ENCODE measurements around the gene ANKRD13C. TPM values are rescaled to one million over a fixed set of nuclear protein-coding genes. Genes with fewer than 3 reads are reported as not detected.

Gene ANKRD13C
- total RNA-seq, 3 donors from 2014 or later = 20.8 to 24.8 (median 23.4) TPM

- no peak for ATAC-seq
- TF ChIP-seq CTCF (IDR thresholded peaks at IDR 0.05) = no peak
- DNase-seq = no peak
- intact Hi-C loops (cut with DNase I, micrococcal nuclease) = no loop called here
- Histone ChIP-seq H3K9me3 (no peaks in the 10 kb centered on the region), H3K36me3 (ENCODE audit: low read depth) (no peaks in the 10 kb centered on the region), H3K4me3 (no peak overlapping the region), H3K4me1 (ENCODE audit: low read depth) (no peaks in the 10 kb centered on the region)
These were observed 42.1 kb upstream of the ANKRD13C start for GRCh38 chr1:70396607-70397006.

GRCh38 chr1:70392626-70393025 lies 38.1 kb upstream of the ANKRD13C start:
- TF ChIP-seq CTCF (IDR thresholded peaks at IDR 0.05) = no peak
- ATAC-seq (no peak), DNase-seq (no peak)
- Histone ChIP-seq H3K36me3 (ENCODE audit: low read depth) (no peaks in the 10 kb centered on the region), H3K9me3 (no peaks in the 10 kb centered on the region), H3K4me1 (ENCODE audit: low read depth) (no peaks in the 10 kb centered on the region), H3K4me3 (no peak overlapping the region)
- intact Hi-C loops (cut with DNase I, micrococcal nuclease) = no loop called here

- ATAC-seq = peak; percentile 44
- intact Hi-C loops (cut with DNase I, micrococcal nuclease) = no loop called here
- TF ChIP-seq CTCF (IDR thresholded peaks at IDR 0.05) = no peak
- Histone ChIP-seq H3K36me3 (ENCODE audit: low read depth) (no peaks in the 10 kb centered on the region), H3K4me3 (no peak overlapping the region), H3K9me3 (no peaks in the 10 kb centered on the region), H3K4me1 (ENCODE audit: low read depth) (no peaks in the 10 kb centered on the region)
- no peak for DNase-seq
These were observed 33.0 kb upstream of the ANKRD13C start for GRCh38 chr1:70387507-70387906.

- intact Hi-C loops (cut with DNase I, micrococcal nuclease) = no loop called here
- Histone ChIP-seq H3K36me3 (ENCODE audit: low read depth) (no peaks in the 10 kb centered on the region), H3K4me1 (ENCODE audit: low read depth) (no peaks in the 10 kb centered on the region), H3K9me3 (no peaks in the 10 kb centered on the region), H3K4me3 (no peak overlapping the region)
- DNase-seq (no peak), ATAC-seq (no peak)
- no peak for TF ChIP-seq CTCF (IDR thresholded peaks at IDR 0.05)
These were observed 31.6 kb upstream of the ANKRD13C start for GRCh38 chr1:70386121-70386520.

- no peak for ATAC-seq
- no peak for DNase-seq
- Histone ChIP-seq H3K9me3 (no peaks in the 10 kb centered on the region), H3K4me3 (no peak overlapping the region), H3K36me3 (ENCODE audit: low read depth) (no peaks in the 10 kb centered on the region), H3K4me1 (ENCODE audit: low read depth) (no peaks in the 10 kb centered on the region)
- no peak for TF ChIP-seq CTCF (IDR thresholded peaks at IDR 0.05)
- intact Hi-C loops (cut with DNase I, micrococcal nuclease) = no loop called here
These were observed 31.0 kb upstream of the ANKRD13C start for GRCh38 chr1:70385477-70385876.

GRCh38 chr1:70384542-70384941 lies 30.0 kb upstream of the ANKRD13C start:
- Histone ChIP-seq H3K4me1 (ENCODE audit: low read depth) (no peaks in the 10 kb centered on the region), H3K9me3 (no peaks in the 10 kb centered on the region), H3K36me3 (ENCODE audit: low read depth) (no peaks in the 10 kb centered on the region), H3K4me3 (no peak overlapping the region)
- ATAC-seq = no peak
- intact Hi-C loops (cut with DNase I, micrococcal nuclease) = no loop called here
- DNase-seq = no peak
- no peak for TF ChIP-seq CTCF (IDR thresholded peaks at IDR 0.05)
